ENCODE data around the gene SYTL1. TPM values are rescaled to one million over a fixed set of nuclear protein-coding genes. Genes with fewer than 3 reads are reported as not detected.

SYTL1 gene
- total and polyA plus RNA-seq, 3 experiments from 2014 or later: 21.9 to 124 (median 24.2) TPM

DNA sequence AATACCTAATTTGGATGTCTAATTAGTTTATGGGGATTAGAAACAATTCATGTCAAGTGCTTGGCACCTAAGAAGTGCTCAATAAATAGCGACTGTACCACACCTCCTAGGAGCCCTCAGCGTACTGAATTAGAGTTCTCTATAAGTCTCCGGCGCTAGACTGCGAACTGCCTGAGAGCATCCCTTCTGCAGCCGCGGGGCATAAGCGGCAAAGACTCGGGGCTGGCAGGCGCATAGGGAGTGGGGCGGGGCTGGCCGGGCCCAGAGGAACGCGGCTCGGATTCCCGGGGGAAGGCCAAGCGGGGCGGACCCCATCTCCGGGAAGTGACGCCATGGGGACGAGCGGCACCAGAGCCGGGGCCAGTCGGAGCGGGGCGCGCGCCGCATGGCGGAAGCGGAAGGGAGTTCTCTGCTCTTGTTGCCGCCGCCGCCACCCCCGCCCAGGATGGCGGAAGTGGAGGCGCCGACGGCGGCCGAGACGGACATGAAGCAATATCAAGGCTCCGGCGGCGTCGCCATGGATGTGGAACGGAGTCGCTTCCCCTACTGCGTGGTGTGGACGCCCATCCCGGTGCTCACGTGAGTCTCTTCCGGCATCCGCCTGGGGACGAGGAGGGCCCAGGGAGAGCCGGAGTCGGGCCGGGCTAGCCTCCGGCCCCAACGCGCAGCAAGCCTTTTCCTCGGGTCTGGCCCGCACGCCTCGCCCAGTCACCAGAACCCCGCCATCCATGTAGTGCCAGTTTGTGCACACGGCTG, 19.8 kb upstream of the SYTL1 start, which contains the start of gene TMEM222:
TMEM222 (plus strand) TSS at position 351 of the 756 bp plus-strand sequence; CDS start at position 386, 35 bp downstream.
- Histone ChIP-seq H3K9me3 (ENCODE audit: low read length) (no peaks in the 10 kb centered on the region), H3K36me3 (ENCODE audit: insufficient read depth, low read length) (peaks cover 17% of the 10 kb centered on the region), H3K4me1 (ENCODE audit: insufficient read depth, low read length) (peaks cover 36% of the 10 kb centered on the region), H3K27ac (ENCODE audit: low read depth, low read length) (peak within 1 kb of the TSS; percentile 95), H3K27me3 (ENCODE audit: insufficient read depth, low read length, poor library complexity, severe bottlenecking) (peaks cover 9% of the 10 kb centered on the region), H3K4me3 (ENCODE audit: low read length) (peak within 1 kb of the TSS; percentile 93)
- Mint-ChIP-seq H3K36me3 (peaks cover 0 to 41% (median 5%) of the 10 kb centered on the region in 3 donors), H3K27me3 (peaks cover 4% of the 10 kb centered on the region in 2 donors), H3K4me1 (peaks cover 40 to 58% (median 50%) of the 10 kb centered on the region in 3 donors), H3K9me3 (no peaks in the 10 kb centered on the region), H3K4me3 (peak within 1 kb of the TSS; percentile 95 to 99 (median 97)), H3K27ac (peak within 1 kb of the TSS; percentile 82 to 97 (median 96))
- POLR2A ChIA-PET: interaction anchor here (0.8 to 2.9 kb wide), 3 partner anchors 18 to 69 kb away, joined by 3 to 8 read pairs (median 4); partner anchors contain the start of gene SYTL1
- peak; percentile 95 to 97 (median 97) for DNase-seq
- CTCF ChIA-PET: interaction anchor here (0.7 to 6.3 kb wide), 6 partner anchors 11 to 35 kb away, joined by 3 to 25 read pairs (median 3); no protein-coding TSS in a partner anchor

DNA sequence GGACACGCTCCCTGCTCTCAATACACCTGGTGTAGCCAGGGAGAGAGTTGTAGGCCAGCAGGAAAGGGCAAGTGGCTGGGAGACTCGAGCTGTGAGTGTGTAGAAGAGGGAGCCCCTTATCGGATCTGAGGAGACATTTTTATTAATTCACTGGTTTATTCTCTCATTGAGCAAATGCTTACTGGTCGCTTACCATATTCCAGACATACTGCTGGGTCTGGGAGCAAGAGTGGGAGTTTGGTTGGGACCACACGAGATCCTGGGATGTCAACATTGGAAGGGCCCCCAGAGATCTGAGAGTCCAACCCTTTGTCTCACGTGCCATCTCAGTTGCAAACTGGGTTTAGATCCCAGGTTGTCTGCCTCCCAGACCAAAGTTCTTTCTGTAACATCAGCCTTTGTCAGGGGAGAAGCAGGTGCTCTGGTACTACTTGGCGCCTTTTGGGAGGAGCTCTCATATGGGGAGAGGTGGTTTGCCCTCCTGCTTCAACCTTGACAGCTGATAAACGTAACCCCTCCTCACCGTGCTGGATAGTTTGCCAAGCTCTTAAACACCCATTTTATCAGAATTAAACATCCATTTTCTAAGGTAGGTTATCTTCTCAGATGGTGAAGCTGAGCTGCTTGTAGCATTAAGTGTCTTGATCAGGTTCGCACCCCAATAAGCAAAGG, 19.1 kb upstream of the SYTL1 start:
- peaks cover 4% of the 10 kb centered on the region in 2 donors for H3K27me3 Mint-ChIP-seq
- Histone ChIP-seq H3K4me3 (ENCODE audit: low read length) (peak overlapping the region; percentile 93), H3K4me1 (ENCODE audit: insufficient read depth, low read length) (peaks cover 38% of the 10 kb centered on the region), H3K27me3 (ENCODE audit: insufficient read depth, low read length, poor library complexity, severe bottlenecking) (peaks cover 9% of the 10 kb centered on the region), H3K36me3 (ENCODE audit: insufficient read depth, low read length) (peaks cover 17% of the 10 kb centered on the region), H3K27ac (ENCODE audit: low read depth, low read length) (peak overlapping the region; percentile 95), H3K9me3 (ENCODE audit: low read length) (no peaks in the 10 kb centered on the region)
- no peaks in the 10 kb centered on the region for H3K9me3 Mint-ChIP-seq
- peaks cover 0 to 45% (median 6%) of the 10 kb centered on the region in 3 donors for H3K36me3 Mint-ChIP-seq
- ChIA-PET CTCF (interaction anchor here (0.7 to 6.3 kb wide), 6 partner anchors 10 to 35 kb away, joined by 3 to 25 read pairs (median 3); no protein-coding TSS in a partner anchor), POLR2A (interaction anchor here (0.8 to 2.9 kb wide), 3 partner anchors 17 to 69 kb away, joined by 3 to 8 read pairs (median 4); partner anchors contain the start of gene SYTL1)
- H3K4me3 Mint-ChIP-seq: peak overlapping the region; percentile 95 to 99 (median 97)
- H3K27ac Mint-ChIP-seq: peak overlapping the region; percentile 82 to 97 (median 96)
- H3K4me1 Mint-ChIP-seq: peaks cover 43 to 63% (median 54%) of the 10 kb centered on the region in 3 donors
- no peak for DNase-seq

DNA sequence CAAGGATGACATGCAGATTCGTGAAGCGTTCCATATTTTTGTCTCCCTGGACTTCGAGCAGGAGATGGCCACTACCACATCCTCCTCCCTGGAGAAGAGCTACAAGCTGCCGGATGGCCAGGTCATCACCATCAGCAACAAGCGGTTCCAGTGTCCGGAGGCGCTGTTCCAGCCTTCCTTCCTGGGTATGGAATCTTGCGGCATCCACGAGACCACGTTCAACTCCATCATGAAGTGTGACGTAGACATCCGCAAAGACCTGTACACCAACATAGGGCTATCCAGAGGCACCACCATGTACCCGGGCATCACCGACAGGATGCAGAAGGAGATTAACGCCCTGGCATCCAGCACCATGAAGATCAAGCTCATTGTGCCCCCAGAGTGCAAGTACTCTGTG, 16.5 kb upstream of the SYTL1 start:
- H3K36me3 ChIP-seq (ENCODE audit: insufficient read depth, low read length): peaks cover 23% of the 10 kb centered on the region
- H3K4me1 ChIP-seq (ENCODE audit: insufficient read depth, low read length): peaks cover 38% of the 10 kb centered on the region
- Mint-ChIP-seq H3K4me1 (peaks cover 57 to 83% (median 74%) of the 10 kb centered on the region in 3 donors), H3K27me3 (peaks cover 2 to 4% of the 10 kb centered on the region in 2 donors), H3K9me3 (no peaks in the 10 kb centered on the region), H3K27ac (peak overlapping the region in 3 of 8 donors; percentile 53 to 77 (median 54)), H3K36me3 (peaks cover 0 to 66% (median 6%) of the 10 kb centered on the region in 3 donors), H3K4me3 (peak overlapping the region in 2 of 7 donors; percentile 18 to 68)
- peaks cover 3% of the 10 kb centered on the region for H3K27me3 ChIP-seq (ENCODE audit: insufficient read depth, low read length, poor library complexity, severe bottlenecking)
- no peak overlapping the region for H3K4me3 ChIP-seq (ENCODE audit: low read length)
- H3K9me3 ChIP-seq (ENCODE audit: low read length): no peaks in the 10 kb centered on the region
- ChIA-PET POLR2A (interaction anchor here (2.9 kb wide), 1 partner anchor 17 kb away, joined by 8 read pairs; the partner anchor contains the start of gene SYTL1), CTCF (interaction anchor here (1.5 to 6.3 kb wide), 4 partner anchors 25 to 70 kb away, joined by 3 to 25 read pairs (median 5); no protein-coding TSS in a partner anchor)
- no peak for DNase-seq
- no peak overlapping the region for H3K27ac ChIP-seq (ENCODE audit: low read depth, low read length)

DNA sequence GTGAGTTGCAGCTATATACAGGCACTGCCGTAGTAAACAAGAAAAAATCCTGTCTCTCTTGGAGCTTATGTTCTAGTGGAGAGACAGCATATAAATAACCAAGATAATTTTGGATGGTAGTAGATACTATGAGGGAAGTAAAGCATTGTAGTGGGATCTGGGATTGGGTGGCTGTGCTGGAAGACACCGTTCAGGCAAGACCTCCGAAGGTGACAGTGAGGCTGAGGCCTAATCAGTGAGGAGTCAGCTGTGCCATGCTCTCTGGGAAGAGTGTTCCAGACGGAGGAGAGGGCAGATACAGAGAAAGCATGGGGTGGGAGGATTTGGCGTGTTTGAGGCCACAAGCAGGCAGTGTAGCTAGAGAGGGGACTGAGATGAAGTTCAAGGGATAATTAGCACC, 13.9 kb upstream of the SYTL1 start:
- no peaks in the 10 kb centered on the region for H3K9me3 Mint-ChIP-seq
- peaks cover 37% of the 10 kb centered on the region for H3K36me3 ChIP-seq (ENCODE audit: insufficient read depth, low read length)
- H3K9me3 ChIP-seq (ENCODE audit: low read length): no peaks in the 10 kb centered on the region
- peaks cover 39% of the 10 kb centered on the region for H3K4me1 ChIP-seq (ENCODE audit: insufficient read depth, low read length)
- peak overlapping the region in 4 of 8 donors; percentile 5 to 73 (median 18) for H3K27ac Mint-ChIP-seq
- H3K36me3 Mint-ChIP-seq: peaks cover 0 to 83% (median 6%) of the 10 kb centered on the region in 3 donors
- no peak overlapping the region for H3K27ac ChIP-seq (ENCODE audit: low read depth, low read length)
- no peaks in the 10 kb centered on the region for H3K27me3 ChIP-seq (ENCODE audit: insufficient read depth, low read length, poor library complexity, severe bottlenecking)
- no peak for DNase-seq
- CTCF ChIA-PET: interaction anchor here (1.3 to 6.3 kb wide), 4 partner anchors 8 to 62 kb away, joined by 3 to 25 read pairs (median 5); no protein-coding TSS in a partner anchor
- no peak overlapping the region for H3K4me3 ChIP-seq (ENCODE audit: low read length)
- H3K27me3 Mint-ChIP-seq: no peaks in the 10 kb centered on the region
- peak overlapping the region in 2 of 7 donors; percentile 22 for H3K4me3 Mint-ChIP-seq
- peaks cover 53 to 90% (median 68%) of the 10 kb centered on the region in 3 donors for H3K4me1 Mint-ChIP-seq
- POLR2A ChIA-PET: no interaction called here

DNA sequence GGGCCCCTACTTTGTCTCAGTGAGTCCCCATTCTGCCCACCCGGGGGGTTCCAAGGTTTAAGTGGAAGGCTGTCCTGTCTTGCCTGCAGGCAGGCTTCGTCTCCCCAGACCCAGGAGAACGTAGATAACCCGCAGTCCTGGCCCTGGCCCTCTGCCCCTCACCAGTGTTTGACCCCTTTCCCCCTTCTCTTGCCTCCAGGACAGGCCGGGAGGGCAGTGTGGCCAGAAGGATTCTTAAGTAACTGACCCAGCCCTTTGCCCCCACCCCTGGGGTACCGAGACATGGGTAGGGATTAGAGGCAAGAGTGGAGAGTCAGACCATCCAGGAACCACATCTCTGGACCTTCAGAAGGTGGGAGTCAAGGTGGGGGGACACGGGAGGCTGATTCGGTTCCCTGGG, 11.0 kb upstream of the SYTL1 start:
- DNase-seq: no peak
- H3K4me3 ChIP-seq (ENCODE audit: low read length): no peak overlapping the region
- Mint-ChIP-seq H3K4me1 (peaks cover 39 to 67% (median 46%) of the 10 kb centered on the region in 3 donors), H3K36me3 (peaks cover 0 to 91% (median 3%) of the 10 kb centered on the region in 3 donors), H3K9me3 (no peaks in the 10 kb centered on the region), H3K4me3 (peak overlapping the region in 1 of 7 donors; percentile 23), H3K27ac (peak overlapping the region in 3 of 8 donors; percentile 50 to 95 (median 60)), H3K27me3 (no peaks in the 10 kb centered on the region)
- H3K9me3 ChIP-seq (ENCODE audit: low read length): no peaks in the 10 kb centered on the region
- H3K36me3 ChIP-seq (ENCODE audit: insufficient read depth, low read length): peaks cover 42% of the 10 kb centered on the region
- H3K4me1 ChIP-seq (ENCODE audit: insufficient read depth, low read length): peaks cover 29% of the 10 kb centered on the region
- H3K27me3 ChIP-seq (ENCODE audit: insufficient read depth, low read length, poor library complexity, severe bottlenecking): no peaks in the 10 kb centered on the region
- no peak overlapping the region for H3K27ac ChIP-seq (ENCODE audit: low read depth, low read length)
- ChIA-PET CTCF (interaction anchor here (0.9 to 8.8 kb wide), 2 partner anchors 24 to 30 kb away, joined by 3 to 99 read pairs; no protein-coding TSS in a partner anchor), POLR2A (no interaction called here)

DNA sequence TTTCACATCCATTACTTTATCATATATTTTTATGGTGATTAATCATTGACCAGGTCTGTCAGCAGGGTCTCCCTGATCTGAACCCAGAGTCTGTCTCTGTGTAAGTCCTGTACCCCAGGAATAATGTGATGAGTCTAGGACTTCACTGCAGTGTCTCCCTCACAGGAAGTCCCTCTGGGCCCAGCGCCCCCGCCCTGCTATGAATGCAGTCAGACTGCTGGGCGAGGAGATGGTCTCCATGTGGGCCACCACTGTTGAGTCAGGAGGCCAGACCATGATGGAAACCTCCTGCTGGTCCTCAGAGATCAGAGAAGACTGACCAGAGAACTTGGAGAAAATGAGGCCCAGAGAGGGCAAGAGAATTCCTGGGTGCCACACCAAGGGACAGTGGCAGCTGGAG, 10.4 kb upstream of the SYTL1 start:
- Histone ChIP-seq H3K4me3 (ENCODE audit: low read length) (no peak overlapping the region), H3K36me3 (ENCODE audit: insufficient read depth, low read length) (peaks cover 43% of the 10 kb centered on the region), H3K27ac (ENCODE audit: low read depth, low read length) (no peak overlapping the region), H3K27me3 (ENCODE audit: insufficient read depth, low read length, poor library complexity, severe bottlenecking) (no peaks in the 10 kb centered on the region), H3K9me3 (ENCODE audit: low read length) (no peaks in the 10 kb centered on the region), H3K4me1 (ENCODE audit: insufficient read depth, low read length) (peaks cover 23% of the 10 kb centered on the region)
- no peak overlapping the region for H3K4me3 Mint-ChIP-seq
- ChIA-PET POLR2A (no interaction called here), CTCF (interaction anchor here (1.1 to 8.8 kb wide), 7 partner anchors 11 to 59 kb away, joined by 7 to 99 read pairs (median 16); partner anchors contain the start of genes MAP3K6 and SYTL1)
- H3K36me3 Mint-ChIP-seq: peaks cover 0 to 91% (median 3%) of the 10 kb centered on the region in 3 donors
- H3K4me1 Mint-ChIP-seq: peaks cover 34 to 60% (median 40%) of the 10 kb centered on the region in 3 donors
- no peak for DNase-seq
- peak overlapping the region in 3 of 8 donors; percentile 29 to 50 (median 45) for H3K27ac Mint-ChIP-seq
- no peaks in the 10 kb centered on the region for H3K27me3 Mint-ChIP-seq
- H3K9me3 Mint-ChIP-seq: no peaks in the 10 kb centered on the region

DNA sequence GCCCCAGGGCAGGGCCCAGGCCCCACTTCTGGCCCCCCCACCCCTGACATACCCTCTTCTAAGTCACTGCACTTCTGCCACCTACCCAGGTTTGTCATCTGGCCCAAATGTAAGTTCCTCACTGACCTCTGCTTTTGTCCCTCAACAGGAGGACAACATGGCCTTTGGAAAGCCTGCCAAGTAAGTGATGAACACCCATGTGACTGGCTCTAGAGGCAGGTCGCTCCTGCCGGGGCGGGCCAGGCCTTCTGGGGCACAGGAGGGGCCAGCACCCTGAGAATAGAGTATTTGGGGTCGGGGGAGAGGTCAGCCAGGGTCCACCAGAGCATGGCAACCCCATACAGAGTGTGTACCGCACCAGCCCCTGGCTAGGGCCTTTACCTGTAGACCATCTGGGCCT, 9.9 kb upstream of the SYTL1 start:
- Mint-ChIP-seq H3K27ac (peak overlapping the region in 4 of 8 donors; percentile 29 to 93 (median 34)), H3K4me1 (peaks cover 30 to 55% (median 35%) of the 10 kb centered on the region in 3 donors), H3K4me3 (no peak overlapping the region), H3K27me3 (no peaks in the 10 kb centered on the region), H3K36me3 (peaks cover 0 to 91% (median 4%) of the 10 kb centered on the region in 3 donors), H3K9me3 (no peaks in the 10 kb centered on the region)
- no peaks in the 10 kb centered on the region for H3K9me3 ChIP-seq (ENCODE audit: low read length)
- H3K36me3 ChIP-seq (ENCODE audit: insufficient read depth, low read length): peaks cover 45% of the 10 kb centered on the region
- ChIA-PET CTCF (interaction anchor here (0.9 to 8.8 kb wide), 15 partner anchors 9 to 67 kb away, joined by 3 to 99 read pairs (median 15); partner anchors contain the start of genes FCN3, MAP3K6, SYTL1 and TMEM222), POLR2A (interaction anchor here (1.7 kb wide), 1 partner anchor 25 kb away, joined by 7 read pairs; no protein-coding TSS in a partner anchor)
- peaks cover 18% of the 10 kb centered on the region for H3K4me1 ChIP-seq (ENCODE audit: insufficient read depth, low read length)
- H3K27ac ChIP-seq (ENCODE audit: low read depth, low read length): no peak overlapping the region
- H3K4me3 ChIP-seq (ENCODE audit: low read length): no peak overlapping the region
- no peak for DNase-seq
- no peaks in the 10 kb centered on the region for H3K27me3 ChIP-seq (ENCODE audit: insufficient read depth, low read length, poor library complexity, severe bottlenecking)
